Measurements from ENCODE around the gene NTN3. TPM values are rescaled to one million over a fixed set of nuclear protein-coding genes. Genes with fewer than 3 reads are reported as not detected.
A peak's percentile ranks its signal among the peaks of the same experiment; 100 is the strongest.

NTN3 gene
- total RNA-seq, 2 donors from 2014 or later = not detected

- no peak overlapping the region for H3K4me3 Mint-ChIP-seq
- H3K27me3 Mint-ChIP-seq = peaks cover 7 to 12% of the 10 kb centered on the region in 2 donors
- H3K27ac Mint-ChIP-seq = no peak overlapping the region
- peaks cover 0 to 9% of the 10 kb centered on the region in 2 donors for H3K4me1 Mint-ChIP-seq (ENCODE audit: low read depth in 2 of 2)
- no peaks in the 10 kb centered on the region for H3K9me3 Mint-ChIP-seq
- no peaks in the 10 kb centered on the region for H3K36me3 Mint-ChIP-seq
- DNase-seq (ENCODE audit: low spot score) (no peak), ATAC-seq (no peak)
These were observed 5.3 kb upstream of the NTN3 start for GRCh38 chr16:2465653-2466415.

GRCh38 chr16:2466667-2467527 lies 4.2 kb upstream of the NTN3 start:
- Mint-ChIP-seq H3K4me1 (ENCODE audit: low read depth in 2 of 2) (peaks cover 0 to 9% of the 10 kb centered on the region in 2 donors), H3K36me3 (no peaks in the 10 kb centered on the region), H3K9me3 (no peaks in the 10 kb centered on the region), H3K27me3 (peaks cover 7 to 12% of the 10 kb centered on the region in 2 donors), H3K4me3 (no peak overlapping the region), H3K27ac (no peak overlapping the region)
- ATAC-seq (no peak), DNase-seq (ENCODE audit: low spot score) (no peak)

GRCh38 chr16:2467528-2468232 lies 3.4 kb upstream of the NTN3 start:
- no peak overlapping the region for H3K4me3 Mint-ChIP-seq
- ATAC-seq (peak; percentile 29 to 33), DNase-seq (ENCODE audit: low spot score) (no peak)
- H3K27ac Mint-ChIP-seq = no peak overlapping the region
- no peaks in the 10 kb centered on the region for H3K36me3 Mint-ChIP-seq
- H3K27me3 Mint-ChIP-seq = peaks cover 7 to 12% of the 10 kb centered on the region in 2 donors
- H3K9me3 Mint-ChIP-seq = no peaks in the 10 kb centered on the region
- peaks cover 0 to 9% of the 10 kb centered on the region in 2 donors for H3K4me1 Mint-ChIP-seq (ENCODE audit: low read depth in 2 of 2)

- Mint-ChIP-seq H3K27me3 (peaks cover 9 to 12% of the 10 kb centered on the region in 2 donors), H3K4me1 (ENCODE audit: low read depth in 2 of 2) (peaks cover 0 to 12% of the 10 kb centered on the region in 2 donors), H3K27ac (no peak overlapping the region), H3K9me3 (no peaks in the 10 kb centered on the region), H3K36me3 (no peaks in the 10 kb centered on the region), H3K4me3 (no peak overlapping the region)
- ATAC-seq (peak in 1 of 2 donors; percentile 33), DNase-seq (ENCODE audit: low spot score) (no peak)
These were observed 2.8 kb upstream of the NTN3 start for GRCh38 chr16:2468233-2468724.

GRCh38 chr16:2468725-2469398 lies 2.2 kb upstream of the NTN3 start:
- no peak for ATAC-seq
- Mint-ChIP-seq H3K4me3 (no peak overlapping the region), H3K4me1 (ENCODE audit: low read depth in 2 of 2) (peaks cover 0 to 14% of the 10 kb centered on the region in 2 donors), H3K27me3 (peaks cover 9 to 12% of the 10 kb centered on the region in 2 donors), H3K9me3 (no peaks in the 10 kb centered on the region), H3K27ac (no peak overlapping the region), H3K36me3 (no peaks in the 10 kb centered on the region)
- DNase-seq (ENCODE audit: low spot score) = no peak

GRCh38 chr16:2469399-2470233 lies 1.5 kb upstream of the NTN3 start:
- H3K9me3 Mint-ChIP-seq = no peaks in the 10 kb centered on the region
- H3K27ac Mint-ChIP-seq = no peak overlapping the region
- DNase-seq (ENCODE audit: low spot score) = no peak
- peaks cover 9 to 12% of the 10 kb centered on the region in 2 donors for H3K27me3 Mint-ChIP-seq
- no peak for ATAC-seq
- no peak overlapping the region for H3K4me3 Mint-ChIP-seq
- H3K4me1 Mint-ChIP-seq (ENCODE audit: low read depth in 2 of 2) = peaks cover 0 to 14% of the 10 kb centered on the region in 2 donors
- H3K36me3 Mint-ChIP-seq = no peaks in the 10 kb centered on the region

GRCh38 chr16:2470234-2470601 lies 879 bp upstream of the NTN3 start:
- no peaks in the 10 kb centered on the region for H3K36me3 Mint-ChIP-seq
- H3K27me3 Mint-ChIP-seq = peaks cover 9 to 12% of the 10 kb centered on the region in 2 donors
- ATAC-seq = no peak
- H3K27ac Mint-ChIP-seq = no peak overlapping the region
- H3K9me3 Mint-ChIP-seq = no peaks in the 10 kb centered on the region
- DNase-seq (ENCODE audit: low spot score) = no peak
- H3K4me3 Mint-ChIP-seq = no peak overlapping the region
- peaks cover 0 to 14% of the 10 kb centered on the region in 2 donors for H3K4me1 Mint-ChIP-seq (ENCODE audit: low read depth in 2 of 2)

GRCh38 chr16:2470603-2471015 lies 488 bp upstream of the NTN3 start:
- DNase-seq (ENCODE audit: low spot score) = no peak
- Mint-ChIP-seq H3K27ac (no peak overlapping the region), H3K36me3 (no peaks in the 10 kb centered on the region), H3K27me3 (peaks cover 9 to 12% of the 10 kb centered on the region in 2 donors), H3K9me3 (no peaks in the 10 kb centered on the region), H3K4me1 (ENCODE audit: low read depth in 2 of 2) (peaks cover 0 to 14% of the 10 kb centered on the region in 2 donors), H3K4me3 (no peak overlapping the region)
- no peak for ATAC-seq

GRCh38 chr16:2471653-2472487 lies 773 bp downstream of the NTN3 start:
- H3K4me1 Mint-ChIP-seq (ENCODE audit: low read depth in 2 of 2) = peaks cover 0 to 19% of the 10 kb centered on the region in 2 donors
- DNase-seq (ENCODE audit: low spot score) (no peak), ATAC-seq (no peak)
- no peak overlapping the region for H3K27ac Mint-ChIP-seq
- no peaks in the 10 kb centered on the region for H3K36me3 Mint-ChIP-seq
- peaks cover 9 to 12% of the 10 kb centered on the region in 2 donors for H3K27me3 Mint-ChIP-seq
- no peaks in the 10 kb centered on the region for H3K9me3 Mint-ChIP-seq
- H3K4me3 Mint-ChIP-seq = no peak overlapping the region

- H3K27me3 Mint-ChIP-seq = peaks cover 9 to 12% of the 10 kb centered on the region in 2 donors
These were observed 1.4 kb downstream of the NTN3 start for GRCh38 chr16:2472488-2472864.

GRCh38 chr16:2472885-2473445 lies 1.9 kb downstream of the NTN3 start:
- no peaks in the 10 kb centered on the region for H3K36me3 Mint-ChIP-seq
- no peaks in the 10 kb centered on the region for H3K9me3 Mint-ChIP-seq
- peaks cover 0 to 26% of the 10 kb centered on the region in 2 donors for H3K4me1 Mint-ChIP-seq (ENCODE audit: low read depth in 2 of 2)
- H3K4me3 Mint-ChIP-seq = no peak overlapping the region
- no peak overlapping the region for H3K27ac Mint-ChIP-seq
- peaks cover 9 to 12% of the 10 kb centered on the region in 2 donors for H3K27me3 Mint-ChIP-seq
- DNase-seq (ENCODE audit: low spot score) (no peak), ATAC-seq (no peak)

More at GRCh38 chr16:2472488-2472864, 1.4 kb downstream of the NTN3 start:
- peaks cover 0 to 21% of the 10 kb centered on the region in 2 donors for H3K4me1 Mint-ChIP-seq (ENCODE audit: low read depth in 2 of 2)
- H3K36me3 Mint-ChIP-seq = no peaks in the 10 kb centered on the region
- DNase-seq (ENCODE audit: low spot score) (no peak), ATAC-seq (no peak)
- H3K27ac Mint-ChIP-seq = no peak overlapping the region
- no peak overlapping the region for H3K4me3 Mint-ChIP-seq
- no peaks in the 10 kb centered on the region for H3K9me3 Mint-ChIP-seq

All from natural killer cell treated with Interleukin-12 subunit alpha and Interleukin-12 subunit beta and Interleukin-15 and Interleukin-18, amount 100 ng/mL, for 72 hours (primary cell).